ENCODE measurements around the gene PRIM2. TPM values are rescaled to one million over a fixed set of nuclear protein-coding genes. Genes with fewer than 3 reads are reported as not detected.
"Not testable (repeated sequence)": the region's sequence is repeated elsewhere in the genome, so short reads cannot be mapped to it uniquely, and the experiment has no call there.

Gene PRIM2
- total RNA-seq, 1 donor from 2014 or later: 10.2 TPM

- DNase-seq (ENCODE audit: extremely low read depth, low read depth, low spot score): not testable (repeated sequence)
Observed at GRCh38 chr6:57308755-57309154, 8.7 kb upstream of the PRIM2 start.

- DNase-seq (ENCODE audit: extremely low read depth, low read depth, low spot score): not testable (repeated sequence)
Observed at GRCh38 chr6:57310095-57310816, 7.2 kb upstream of the PRIM2 start.

- DNase-seq (ENCODE audit: extremely low read depth, low read depth, low spot score): no peak
Observed at GRCh38 chr6:57310817-57311157, 6.6 kb upstream of the PRIM2 start.

- DNase-seq (ENCODE audit: extremely low read depth, low read depth, low spot score): not testable (repeated sequence)
Observed at GRCh38 chr6:57311300-57312003, 6.0 kb upstream of the PRIM2 start.

DNA sequence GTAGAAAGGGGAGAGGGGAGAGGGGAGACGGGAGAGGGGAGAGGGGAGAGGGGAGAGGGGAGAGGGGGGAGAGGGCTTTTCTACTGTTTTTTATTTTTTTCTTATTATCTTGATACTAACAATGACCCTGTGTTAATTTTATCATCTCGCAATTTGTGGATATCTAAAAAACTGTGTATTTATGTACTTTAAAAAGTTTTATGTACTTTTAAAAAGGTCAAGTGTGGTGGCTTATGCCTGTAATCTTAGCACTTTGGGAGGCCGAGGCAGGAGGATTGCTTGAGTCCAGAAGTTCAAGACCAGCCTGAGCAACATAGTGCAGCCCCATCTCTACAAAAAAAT is 5.5 kb upstream of the PRIM2 start:
- DNase-seq (ENCODE audit: extremely low read depth, low read depth, low spot score): no peak

DNA sequence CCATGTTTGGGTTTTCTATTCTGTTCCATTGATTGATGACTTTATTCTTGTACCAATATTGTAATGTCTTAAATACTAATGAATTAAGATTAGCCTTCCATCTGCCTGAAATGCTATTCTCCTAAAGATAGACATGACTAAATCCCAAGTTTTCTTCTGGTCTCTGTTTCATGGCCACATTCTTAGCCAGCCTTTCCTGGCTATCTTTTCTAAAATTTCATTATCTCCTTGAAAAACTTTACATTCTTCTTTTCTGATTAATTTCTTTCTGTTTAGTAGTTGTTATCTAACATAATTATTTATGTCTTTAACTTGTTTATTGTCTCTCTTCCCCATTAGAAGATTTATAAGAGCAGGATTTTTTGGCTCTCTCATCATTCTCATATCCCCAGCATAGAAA is 4.4 kb upstream of the PRIM2 start:
- DNase-seq (ENCODE audit: extremely low read depth, low read depth, low spot score): no peak

DNA sequence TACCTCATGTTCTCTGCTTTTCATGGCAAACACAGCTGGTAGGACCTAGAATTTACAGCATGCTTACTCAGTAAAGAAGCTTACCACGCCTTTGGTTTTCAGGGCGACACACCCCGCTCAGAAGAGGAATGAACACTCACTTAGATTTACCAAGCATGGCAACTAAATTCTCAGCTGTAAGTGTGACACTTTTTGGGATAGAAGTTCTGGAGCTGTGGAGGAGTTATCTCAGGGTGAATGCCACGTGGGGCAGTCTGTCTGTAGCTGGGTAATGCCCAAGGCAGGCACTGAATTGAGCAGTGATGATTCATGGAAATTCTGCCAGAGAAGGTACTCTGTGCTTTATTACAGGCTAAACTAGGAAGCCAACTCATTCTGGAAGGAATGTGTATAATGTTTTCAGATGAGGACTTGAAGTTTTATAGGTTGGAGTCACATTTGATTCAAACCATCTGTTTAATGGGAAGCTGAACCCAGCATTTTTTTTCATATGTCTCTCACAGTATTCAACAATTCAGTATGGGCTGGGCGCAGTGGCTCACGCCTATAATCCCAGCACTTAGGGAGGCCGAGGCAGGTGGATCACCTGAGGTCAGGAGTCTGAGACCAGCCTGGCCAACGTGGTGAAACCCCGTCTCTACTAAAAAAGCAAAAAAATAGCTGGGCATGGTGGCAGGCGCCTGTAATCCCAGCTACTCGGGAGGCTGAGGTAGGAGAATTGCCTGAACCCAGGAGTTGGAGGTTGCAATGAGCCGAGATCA is 3.5 kb upstream of the PRIM2 start:
- DNase-seq (ENCODE audit: extremely low read depth, low read depth, low spot score): peak; percentile 82

DNA sequence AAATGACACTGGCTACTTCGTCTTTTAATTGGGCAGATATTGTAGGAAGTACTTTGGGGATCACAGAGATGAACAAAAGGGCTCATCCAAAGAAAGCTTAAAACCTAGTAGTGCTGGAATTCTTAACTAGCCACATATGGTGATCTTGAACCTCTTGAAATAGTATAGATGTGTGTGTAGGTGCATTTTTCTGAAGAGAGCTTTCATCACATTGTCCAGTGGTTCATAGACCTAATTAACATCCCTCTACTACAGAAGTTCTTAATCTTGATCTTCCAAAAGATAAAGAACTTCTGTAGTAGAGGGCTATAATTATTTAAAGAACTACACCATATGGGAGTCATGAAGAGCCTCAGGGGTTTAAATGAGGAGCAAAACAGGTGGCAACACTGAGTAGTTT is 2.3 kb upstream of the PRIM2 start:
- no peak for DNase-seq (ENCODE audit: extremely low read depth, low read depth, low spot score)

- no peak for DNase-seq (ENCODE audit: extremely low read depth, low read depth, low spot score)
Observed at GRCh38 chr6:57315851-57316250, 1.6 kb upstream of the PRIM2 start.

GRCh38 chr6:57316581-57317059 is 810 bp upstream of the PRIM2 start:
- peak; percentile 81 for DNase-seq (ENCODE audit: extremely low read depth, low read depth, low spot score)

GRCh38 chr6:57324538-57324937 is 7.1 kb downstream of the PRIM2 start:
- no peak for DNase-seq (ENCODE audit: extremely low read depth, low read depth, low spot score)

- DNase-seq (ENCODE audit: extremely low read depth, low read depth, low spot score): no peak
Observed at GRCh38 chr6:57327311-57327710, 9.9 kb downstream of the PRIM2 start.

DNA sequence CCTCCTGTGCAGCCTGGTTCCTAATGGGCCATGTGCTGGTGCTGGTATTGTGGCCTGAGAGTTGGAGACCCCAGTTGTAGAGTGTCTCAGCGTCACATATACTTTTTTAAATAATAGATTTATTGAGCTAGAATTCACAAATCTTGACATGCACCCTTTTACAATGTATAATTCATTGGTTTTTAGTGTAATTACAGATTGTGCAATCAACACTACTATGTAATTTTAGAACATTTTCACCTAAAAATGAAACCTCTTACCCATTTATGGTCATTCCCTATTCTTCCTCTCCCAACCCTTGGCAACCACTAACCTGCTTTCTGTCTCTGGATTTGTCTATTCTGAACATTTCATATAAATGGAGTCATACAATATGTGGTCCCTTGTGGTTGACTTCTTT is 10.6 kb downstream of the PRIM2 start:
- no peak for DNase-seq (ENCODE audit: extremely low read depth, low read depth, low spot score)

- no peak for DNase-seq (ENCODE audit: extremely low read depth, low read depth, low spot score)
Observed at GRCh38 chr6:57329933-57330332, 12.5 kb downstream of the PRIM2 start.

GRCh38 chr6:57342148-57342669 is 24.8 kb downstream of the PRIM2 start:
- DNase-seq (ENCODE audit: extremely low read depth, low read depth, low spot score): no peak

- DNase-seq (ENCODE audit: extremely low read depth, low read depth, low spot score): not testable (repeated sequence)
Observed at GRCh38 chr6:57343342-57343741, 25.9 kb downstream of the PRIM2 start.

DNA sequence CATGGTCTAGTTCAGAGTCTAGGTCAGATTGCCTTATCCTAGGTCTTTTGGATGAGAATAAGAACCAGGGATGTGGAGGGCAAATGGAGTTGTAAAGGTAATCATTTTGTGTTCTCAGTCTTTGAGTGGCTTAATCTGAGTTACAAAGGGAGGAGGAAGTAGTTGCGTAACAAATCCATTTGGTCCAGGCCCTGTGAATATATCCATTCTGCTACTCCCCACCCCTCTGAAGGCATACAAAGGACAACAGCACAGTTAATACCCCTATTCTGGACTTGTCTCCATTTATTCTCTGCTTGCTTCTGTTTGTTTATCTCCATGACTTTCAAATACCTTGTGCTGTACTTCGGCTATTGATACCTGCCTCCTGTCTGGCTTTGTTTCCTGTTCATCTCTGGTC is 29.3 kb downstream of the PRIM2 start:
- not testable (repeated sequence) for DNase-seq (ENCODE audit: extremely low read depth, low read depth, low spot score)

DNA sequence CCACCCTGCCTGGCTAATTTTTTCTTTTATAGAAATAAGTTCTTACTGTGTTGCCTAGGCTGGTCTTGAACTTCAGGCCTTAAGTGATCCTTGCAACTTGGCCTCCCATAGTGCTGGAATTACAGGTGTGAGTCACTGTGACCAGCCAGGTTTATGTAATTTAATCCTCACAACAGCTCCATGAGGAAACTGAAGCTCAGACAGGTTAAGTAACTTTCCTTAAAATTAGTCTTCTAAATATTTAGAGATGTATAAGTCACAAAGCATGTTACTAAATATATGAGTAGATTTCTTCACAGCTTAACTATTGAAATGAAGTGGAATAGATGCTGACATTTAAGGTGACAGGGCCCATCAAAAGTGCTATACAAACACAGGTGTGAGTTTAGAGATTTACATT is 30.2 kb downstream of the PRIM2 start:
- DNase-seq (ENCODE audit: extremely low read depth, low read depth, low spot score): not testable (repeated sequence)

DNA sequence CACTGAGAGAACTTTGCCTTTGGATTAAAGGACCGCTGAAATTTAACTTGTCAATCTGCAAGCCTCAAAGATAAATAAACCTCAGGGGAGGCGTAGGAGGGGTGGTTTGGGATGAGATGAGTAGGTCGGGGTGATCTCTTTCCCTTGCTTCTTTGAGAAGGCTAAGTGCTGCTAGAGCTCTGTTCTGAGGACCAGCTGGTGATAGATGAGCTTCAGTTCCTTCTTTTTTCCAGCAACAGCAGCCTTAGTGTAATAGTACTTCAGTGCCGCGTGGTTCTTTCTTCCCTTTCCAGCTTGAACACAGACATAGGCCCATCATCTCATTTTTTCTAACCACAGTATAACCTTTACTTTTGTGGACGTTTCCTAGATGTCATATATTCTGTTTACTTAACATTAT is 33.0 kb downstream of the PRIM2 start:
- DNase-seq (ENCODE audit: extremely low read depth, low read depth, low spot score): not testable (repeated sequence)

DNA sequence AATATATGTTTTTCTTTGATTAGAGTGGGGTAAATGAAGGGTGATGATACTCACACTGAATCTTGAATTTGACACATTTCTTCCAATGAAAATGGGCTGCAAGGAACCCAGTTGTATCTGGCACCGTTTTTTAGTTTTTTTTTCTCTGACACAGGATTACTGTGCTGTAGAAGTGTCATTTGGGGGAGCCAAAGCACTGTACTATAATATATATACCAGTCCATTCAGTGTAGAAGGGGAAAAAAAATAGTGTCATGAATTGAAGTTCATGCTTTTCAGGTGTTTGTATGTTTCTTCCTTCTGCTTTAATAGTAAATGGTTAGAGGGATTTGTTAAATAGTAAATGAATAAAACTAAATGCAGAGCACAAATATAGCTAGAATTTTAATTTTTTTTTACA is 35.2 kb downstream of the PRIM2 start:
- DNase-seq (ENCODE audit: extremely low read depth, low read depth, low spot score): not testable (repeated sequence)

- not testable (repeated sequence) for DNase-seq (ENCODE audit: extremely low read depth, low read depth, low spot score)
Observed at GRCh38 chr6:57358319-57358718, 40.9 kb downstream of the PRIM2 start.

Measured in glomerular endothelial cell (primary cell).